Epithelial cell of proximal tubule (primary cell): Measurements from ENCODE around the gene CRAMP1. TPM values are rescaled to one million over a fixed set of nuclear protein-coding genes. Genes with fewer than 3 reads are reported as not detected.

ENCODE experiments used
- DNase-seq: peaks from one replicate; pipeline ENCODE4 v3.0.0-alpha.2; 2011; ENCODE audit warnings: low read depth
- H3K4me3 ChIP-seq: 2 replicates; pipeline ENCODE4 v1.5.1; 2011; ENCODE audit warnings: low read depth, mild to moderate bottlenecking, low read length
- total RNA-seq: library from RNA; depleted of rRNA; stranded (reverse); fragments of >200 nt; gene quantifications from 2 replicates; pipeline ENCODE4 v1.2.3, GENCODE V29; 2015
- TF ChIP-seq, protein P1 (sequence below): conservative IDR thresholded peaks from 2 replicates; pipeline ENCODE4 v1.5.1; 2012; ENCODE audit warnings: low read depth, mild to moderate bottlenecking, low read length

The CRAMP1 gene
- total RNA-seq, 1 donor from 2014 or later, result 6.9 TPM

DNA sequence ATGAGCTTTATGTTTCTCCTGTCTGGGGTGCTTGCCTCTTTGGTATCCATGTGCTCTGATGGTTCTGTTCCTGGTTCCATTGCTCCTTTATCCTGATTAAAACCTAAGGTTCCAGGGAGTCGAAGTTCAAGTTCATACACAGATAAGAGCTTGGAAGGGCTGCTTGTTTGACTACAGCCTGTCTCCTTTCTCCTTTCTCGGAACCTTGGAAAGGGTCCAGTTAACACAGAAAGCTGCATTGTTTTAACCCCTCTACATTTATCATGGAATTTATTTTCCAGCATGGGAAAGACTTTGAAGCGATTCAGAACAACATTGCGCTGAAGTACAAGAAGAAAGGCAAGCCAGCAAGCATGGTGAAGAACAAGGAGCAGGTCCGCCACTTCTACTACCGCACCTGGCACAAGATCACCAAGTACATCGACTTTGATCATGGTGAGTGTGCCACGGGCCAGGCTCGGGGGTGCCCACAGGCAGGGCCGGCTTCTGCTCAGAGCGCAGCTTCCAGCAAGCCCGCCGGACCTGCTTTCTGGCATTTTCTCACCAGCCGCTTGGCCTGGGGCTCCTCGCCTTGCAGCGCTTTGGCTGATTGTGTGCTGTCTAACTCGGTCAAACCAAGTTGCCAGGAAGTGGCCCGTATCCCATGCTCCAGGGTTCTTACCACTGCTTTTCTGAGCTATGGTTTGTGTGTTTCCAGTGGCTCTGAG is 19.9 kb downstream of the CRAMP1 start:
- TF ChIP-seq, protein P1, sequence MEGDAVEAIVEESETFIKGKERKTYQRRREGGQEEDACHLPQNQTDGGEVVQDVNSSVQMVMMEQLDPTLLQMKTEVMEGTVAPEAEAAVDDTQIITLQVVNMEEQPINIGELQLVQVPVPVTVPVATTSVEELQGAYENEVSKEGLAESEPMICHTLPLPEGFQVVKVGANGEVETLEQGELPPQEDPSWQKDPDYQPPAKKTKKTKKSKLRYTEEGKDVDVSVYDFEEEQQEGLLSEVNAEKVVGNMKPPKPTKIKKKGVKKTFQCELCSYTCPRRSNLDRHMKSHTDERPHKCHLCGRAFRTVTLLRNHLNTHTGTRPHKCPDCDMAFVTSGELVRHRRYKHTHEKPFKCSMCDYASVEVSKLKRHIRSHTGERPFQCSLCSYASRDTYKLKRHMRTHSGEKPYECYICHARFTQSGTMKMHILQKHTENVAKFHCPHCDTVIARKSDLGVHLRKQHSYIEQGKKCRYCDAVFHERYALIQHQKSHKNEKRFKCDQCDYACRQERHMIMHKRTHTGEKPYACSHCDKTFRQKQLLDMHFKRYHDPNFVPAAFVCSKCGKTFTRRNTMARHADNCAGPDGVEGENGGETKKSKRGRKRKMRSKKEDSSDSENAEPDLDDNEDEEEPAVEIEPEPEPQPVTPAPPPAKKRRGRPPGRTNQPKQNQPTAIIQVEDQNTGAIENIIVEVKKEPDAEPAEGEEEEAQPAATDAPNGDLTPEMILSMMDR, result no peak
- H3K4me3 ChIP-seq, result no peak overlapping the region
- no peak for DNase-seq

- H3K4me3 ChIP-seq, result no peak overlapping the region
- TF ChIP-seq, protein P1, result no peak
Observed at GRCh38 chr16:1632638-1632970, 20.4 kb downstream of the CRAMP1 start.

GRCh38 chr16:1633310-1633709 is 21.1 kb downstream of the CRAMP1 start:
- H3K4me3 ChIP-seq, result no peak overlapping the region
- DNase-seq, result no peak
- TF ChIP-seq, protein P1, result no peak

More at GRCh38 chr16:1632638-1632970, 20.4 kb downstream of the CRAMP1 start:
- DNase-seq, result no peak

- H3K4me3 ChIP-seq, result no peak overlapping the region
- TF ChIP-seq, protein P1, result no peak
- no peak for DNase-seq
Observed at GRCh38 chr16:1634541-1634940, 22.4 kb downstream of the CRAMP1 start.

DNA sequence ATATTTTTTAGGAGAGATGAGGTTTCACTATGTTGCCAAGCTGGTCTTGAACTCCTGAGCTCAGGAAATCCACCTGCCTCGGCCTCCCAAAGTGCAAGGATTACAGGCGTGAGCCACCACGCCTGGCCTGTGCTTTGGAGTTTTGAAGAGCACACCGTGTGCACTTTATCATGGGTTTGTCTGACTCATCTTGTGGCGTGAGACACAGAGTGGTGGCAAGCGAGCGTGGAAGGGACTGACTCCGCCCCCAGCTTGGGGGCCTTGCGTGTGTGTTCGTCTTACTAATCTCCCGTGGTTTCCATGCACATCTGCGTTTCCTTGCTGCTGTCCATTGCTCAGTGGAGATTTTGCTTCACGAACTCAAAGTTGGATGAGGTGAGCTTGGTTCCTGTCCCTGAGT is 22.9 kb downstream of the CRAMP1 start:
- TF ChIP-seq, protein P1, result no peak
- no peak overlapping the region for H3K4me3 ChIP-seq
- DNase-seq, result no peak

GRCh38 chr16:1637526-1637925 is 25.4 kb downstream of the CRAMP1 start:
- no peak overlapping the region for H3K4me3 ChIP-seq
- TF ChIP-seq, protein P1, result no peak
- no peak for DNase-seq

- TF ChIP-seq, protein P1, result no peak
- DNase-seq, result no peak
- no peak overlapping the region for H3K4me3 ChIP-seq
Observed at GRCh38 chr16:1638757-1639156, 26.6 kb downstream of the CRAMP1 start.
